NCI-H1436 (cell line): Measurements from ENCODE around the gene C22orf39.

Source experiments
- DNase-seq: peaks from one replicate; lab custom pipeline; 2025; lab: John Stamatoyannopoulos, UW

C22orf39 gene

DNA sequence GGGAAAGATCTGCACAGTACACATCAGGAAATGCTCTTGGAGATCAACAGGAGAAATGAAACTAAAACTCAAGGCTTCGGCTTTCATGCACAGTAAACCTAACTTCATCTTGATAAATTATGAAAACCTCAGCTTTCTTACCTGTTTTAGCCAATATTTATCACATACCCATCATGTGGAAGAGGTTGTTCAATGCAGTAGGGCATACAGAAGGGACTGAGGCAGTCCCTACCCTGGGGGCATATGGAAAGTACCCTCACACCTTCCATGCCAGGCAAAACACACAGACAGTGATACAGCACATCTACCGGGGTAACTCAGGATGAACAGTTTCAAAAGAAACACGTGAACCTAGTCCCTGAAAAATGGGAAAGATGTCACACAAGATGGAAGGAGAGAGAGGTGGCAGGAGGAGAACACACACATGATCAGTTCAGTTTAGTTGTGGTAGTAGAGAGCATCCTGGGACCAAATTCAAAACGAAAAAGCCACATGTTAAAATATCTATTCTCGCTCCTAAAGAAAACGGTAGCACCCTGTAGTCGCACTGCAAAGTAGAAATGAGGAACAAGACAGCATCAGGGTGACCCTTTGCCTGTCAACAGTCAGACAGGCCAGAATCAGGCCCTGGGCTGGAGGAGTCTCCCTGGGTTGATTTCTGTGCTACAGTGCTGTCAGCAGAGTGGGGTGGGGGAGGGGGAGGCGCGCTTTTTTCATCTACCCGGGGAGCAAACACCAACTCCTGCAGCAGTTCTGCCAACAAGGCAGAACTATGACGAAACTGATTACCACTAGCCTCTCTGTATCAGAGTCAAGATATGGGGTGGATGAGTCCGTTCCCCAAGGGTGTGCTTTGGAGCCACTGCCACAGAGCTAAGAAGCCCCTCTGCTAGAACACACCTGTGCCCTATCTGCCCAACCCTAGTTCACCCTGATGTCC is 17.3 kb downstream of the C22orf39 start:
- DNase-seq: no peak

DNA sequence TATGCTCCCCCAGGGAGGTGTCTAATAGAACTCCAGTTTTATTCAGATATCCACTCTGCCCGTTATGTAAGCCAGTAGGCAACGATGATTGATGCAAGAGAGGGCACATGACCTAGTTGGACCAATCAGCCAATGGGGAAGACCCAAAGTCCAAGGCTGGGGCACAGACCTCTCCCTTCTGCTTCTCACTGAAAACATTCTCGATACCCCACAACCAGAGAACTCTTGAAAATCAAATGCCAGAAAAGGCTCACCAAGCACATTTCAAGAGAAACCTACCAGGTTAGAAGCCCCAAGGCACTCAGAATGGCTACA is 23.4 kb downstream of the C22orf39 start:
- DNase-seq: no peak

DNA sequence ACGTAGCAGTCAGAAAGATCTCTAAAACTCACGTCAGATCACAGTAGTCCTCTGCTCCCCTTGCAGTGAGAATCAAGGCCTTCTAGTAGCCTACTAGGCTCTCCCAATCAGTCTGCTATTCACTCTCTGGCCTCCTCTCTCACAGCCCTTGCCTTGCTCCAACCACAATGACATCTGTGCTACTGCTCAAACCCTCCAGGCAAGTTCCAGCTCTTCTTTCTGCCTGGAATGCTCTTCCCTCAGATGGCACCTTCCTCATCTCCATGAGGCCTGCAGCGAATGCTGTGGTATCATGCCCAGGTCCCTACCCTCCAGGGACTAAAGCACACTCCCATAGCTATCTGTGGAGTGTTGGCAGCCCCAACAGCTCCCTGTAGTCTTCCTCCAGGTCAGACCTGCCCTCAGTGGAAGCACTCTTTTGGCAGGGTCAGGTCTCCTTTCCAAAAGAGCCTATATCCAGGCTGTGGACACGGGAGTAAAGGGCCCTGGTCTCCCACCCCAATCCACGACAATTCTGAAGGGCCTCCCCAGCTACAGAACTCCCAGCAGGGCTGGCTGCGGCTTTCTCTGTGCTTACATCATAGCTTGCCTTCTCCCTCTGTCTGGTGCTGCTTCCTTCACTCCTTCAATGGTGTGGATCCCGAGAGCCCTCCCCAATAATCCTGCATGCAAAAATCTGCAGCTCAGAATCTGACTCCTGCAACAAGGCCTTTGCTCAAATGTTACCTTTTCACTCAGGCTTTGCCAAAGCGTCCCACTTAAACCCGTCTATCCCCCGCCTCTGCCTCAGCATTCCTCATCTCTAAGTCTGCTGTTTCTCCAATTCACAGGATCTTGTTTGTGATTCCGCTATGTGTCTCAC is 24.8 kb downstream of the C22orf39 start:
- no peak for DNase-seq

DNA sequence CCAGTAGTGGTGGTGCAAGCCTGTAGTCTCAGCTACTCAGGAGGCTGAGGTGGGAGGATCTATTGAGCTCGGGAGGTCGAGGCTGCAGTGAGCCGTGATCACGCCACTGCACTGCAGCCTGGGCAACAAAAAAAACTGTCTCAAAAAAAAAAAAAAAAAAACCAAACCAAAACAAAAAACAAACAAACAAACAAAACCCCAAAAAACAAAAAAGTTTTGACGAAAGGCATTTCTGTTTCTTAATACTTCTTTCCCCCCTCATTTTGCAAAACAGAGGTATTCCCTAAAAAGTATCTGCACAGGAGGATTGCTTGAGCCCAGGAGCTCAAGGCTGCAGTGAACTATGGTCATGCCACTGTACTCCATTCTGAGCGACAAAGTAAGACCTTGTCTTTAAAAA is 27.2 kb downstream of the C22orf39 start:
- DNase-seq: no peak

DNA sequence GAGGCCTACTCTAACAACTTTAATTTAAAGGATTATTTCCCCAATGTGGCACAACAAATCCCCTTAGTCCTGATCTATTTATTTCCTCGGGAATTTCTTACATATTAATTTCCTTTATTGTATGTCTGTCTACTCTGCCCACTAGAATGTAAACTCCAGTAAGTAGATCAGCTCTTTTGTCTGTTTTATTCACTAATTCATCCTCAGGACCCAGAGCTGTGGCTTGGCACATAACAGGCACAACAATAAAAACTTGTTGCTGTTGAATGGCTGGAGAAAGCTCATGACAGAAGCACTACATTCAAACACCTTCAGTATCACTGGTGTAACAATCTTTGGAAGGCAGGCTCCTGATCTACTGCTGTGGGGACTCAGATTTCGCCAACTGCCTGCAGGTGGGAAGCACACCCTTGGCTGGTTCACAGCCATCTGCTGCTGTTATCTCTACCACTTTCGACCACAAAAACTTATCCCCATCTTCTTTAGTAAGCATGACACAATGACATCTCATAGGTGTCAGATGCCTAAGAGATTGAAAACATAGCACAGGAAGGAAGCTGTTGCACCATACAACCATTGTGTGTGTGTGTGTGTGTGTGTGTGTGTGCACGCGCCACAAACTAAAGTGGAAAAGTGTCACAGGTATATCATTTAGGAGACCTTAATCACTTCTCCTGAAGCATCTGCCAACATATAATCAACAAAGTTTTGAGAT is 27.9 kb downstream of the C22orf39 start:
- DNase-seq: no peak

DNA sequence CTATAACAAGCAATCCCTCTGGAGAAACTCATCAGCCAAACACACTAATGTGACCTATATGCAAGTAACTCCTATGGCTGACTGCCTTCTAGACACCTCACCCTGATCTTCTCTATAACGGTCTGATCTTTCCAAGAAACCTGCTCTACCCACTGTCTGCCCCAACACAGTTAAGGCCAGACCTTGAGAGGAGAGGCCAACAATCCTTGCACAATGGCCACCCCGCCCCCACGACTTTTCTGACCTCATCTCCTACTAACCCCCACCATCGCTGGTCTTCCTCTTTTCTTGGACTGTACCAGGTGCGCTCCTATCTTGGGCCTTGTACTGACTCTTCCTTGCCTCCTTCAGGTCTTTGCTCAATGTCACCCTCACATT is 28.4 kb downstream of the C22orf39 start:
- no peak for DNase-seq

DNA sequence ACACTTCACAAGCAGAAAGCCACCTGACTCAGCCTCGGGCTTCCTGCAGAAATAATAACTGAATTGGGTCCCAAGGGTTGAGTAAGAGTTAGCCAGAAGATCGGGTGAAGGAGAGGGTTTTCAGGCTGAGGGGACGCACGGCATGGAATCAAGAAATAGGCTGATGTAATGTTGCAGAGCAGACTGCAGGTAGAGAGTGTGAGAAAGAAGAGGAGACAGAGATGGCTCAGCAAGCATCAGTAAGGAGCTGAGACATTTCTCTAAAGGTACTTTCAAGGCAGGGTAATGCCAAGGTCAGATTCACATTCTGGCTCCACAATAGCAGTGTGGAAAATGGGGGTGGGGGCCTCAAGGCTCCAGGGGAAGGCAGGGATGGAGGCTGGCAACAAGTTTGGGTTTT is 34.6 kb downstream of the C22orf39 start:
- DNase-seq: no peak

DNA sequence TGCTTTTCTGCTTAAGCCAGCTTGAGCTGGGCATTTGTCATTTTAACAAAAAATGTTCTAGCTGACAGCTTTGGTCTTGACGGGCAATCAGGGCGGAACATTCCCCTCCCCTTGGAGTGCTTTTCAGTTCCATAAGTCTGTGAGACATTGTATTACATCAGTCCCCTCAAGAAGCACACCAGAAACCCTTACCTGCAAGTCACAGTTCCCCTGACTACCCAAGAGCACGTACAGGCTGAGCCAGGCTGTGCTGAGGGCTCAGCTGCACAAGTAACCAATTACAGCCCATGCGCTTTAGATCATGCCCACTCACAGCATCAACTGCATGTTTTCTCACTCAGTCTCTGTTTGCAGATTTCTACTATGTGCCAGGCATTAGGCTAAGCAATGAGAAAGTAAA is 35.0 kb downstream of the C22orf39 start:
- DNase-seq: no peak

DNA sequence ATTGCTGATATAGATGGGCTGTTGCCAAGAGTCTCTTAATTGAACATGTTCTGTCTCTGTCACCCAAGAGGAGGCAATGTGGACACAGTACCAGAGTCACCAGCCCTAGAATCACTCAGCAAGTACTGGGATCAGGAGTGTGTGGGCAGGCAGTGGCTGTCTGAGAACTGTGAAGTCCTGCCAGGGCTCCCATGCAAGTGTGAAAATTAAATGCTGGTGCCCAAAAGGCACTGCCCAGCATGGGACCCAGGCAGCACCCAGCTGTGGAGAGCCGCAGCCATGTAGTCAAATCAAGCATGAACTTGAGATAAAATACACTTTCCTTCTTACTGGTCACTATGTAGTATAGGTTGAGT is 35.8 kb downstream of the C22orf39 start:
- DNase-seq: no peak

DNA sequence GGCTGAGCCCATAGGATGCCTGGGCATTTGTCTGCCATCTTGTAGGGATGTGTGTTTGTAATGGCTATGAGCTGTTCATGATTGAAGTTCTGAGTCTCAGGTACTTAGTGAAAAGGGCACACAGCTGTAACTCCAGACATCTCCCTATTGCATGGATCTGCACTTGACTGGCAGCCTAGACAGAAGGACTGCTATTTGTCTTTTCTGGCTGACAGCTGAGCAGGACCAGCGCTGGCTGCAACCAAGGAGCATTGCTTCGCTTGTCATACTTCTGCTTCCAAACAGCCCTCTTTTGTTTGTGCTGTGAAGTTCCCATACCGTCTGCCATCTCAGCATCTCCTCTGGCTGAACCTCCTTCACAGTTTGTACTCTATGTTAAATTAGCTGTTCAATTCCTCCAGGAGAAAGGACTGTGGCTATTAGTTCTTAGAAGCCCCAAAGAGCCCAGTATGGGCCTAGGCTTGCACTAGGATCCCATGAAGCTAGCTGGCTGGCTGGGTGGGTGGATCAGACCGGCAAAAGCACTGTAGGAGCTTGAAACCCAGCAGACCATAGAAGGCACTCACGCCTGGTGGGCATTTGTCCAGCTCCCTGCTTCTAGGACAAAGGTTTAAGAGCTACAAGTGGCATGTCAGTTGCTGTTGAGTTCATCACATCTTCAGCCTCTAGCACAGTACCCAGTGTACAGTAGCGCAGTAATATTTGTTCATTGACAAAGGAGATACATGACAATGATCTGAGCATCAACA is 36.4 kb downstream of the C22orf39 start:
- no peak for DNase-seq

DNA sequence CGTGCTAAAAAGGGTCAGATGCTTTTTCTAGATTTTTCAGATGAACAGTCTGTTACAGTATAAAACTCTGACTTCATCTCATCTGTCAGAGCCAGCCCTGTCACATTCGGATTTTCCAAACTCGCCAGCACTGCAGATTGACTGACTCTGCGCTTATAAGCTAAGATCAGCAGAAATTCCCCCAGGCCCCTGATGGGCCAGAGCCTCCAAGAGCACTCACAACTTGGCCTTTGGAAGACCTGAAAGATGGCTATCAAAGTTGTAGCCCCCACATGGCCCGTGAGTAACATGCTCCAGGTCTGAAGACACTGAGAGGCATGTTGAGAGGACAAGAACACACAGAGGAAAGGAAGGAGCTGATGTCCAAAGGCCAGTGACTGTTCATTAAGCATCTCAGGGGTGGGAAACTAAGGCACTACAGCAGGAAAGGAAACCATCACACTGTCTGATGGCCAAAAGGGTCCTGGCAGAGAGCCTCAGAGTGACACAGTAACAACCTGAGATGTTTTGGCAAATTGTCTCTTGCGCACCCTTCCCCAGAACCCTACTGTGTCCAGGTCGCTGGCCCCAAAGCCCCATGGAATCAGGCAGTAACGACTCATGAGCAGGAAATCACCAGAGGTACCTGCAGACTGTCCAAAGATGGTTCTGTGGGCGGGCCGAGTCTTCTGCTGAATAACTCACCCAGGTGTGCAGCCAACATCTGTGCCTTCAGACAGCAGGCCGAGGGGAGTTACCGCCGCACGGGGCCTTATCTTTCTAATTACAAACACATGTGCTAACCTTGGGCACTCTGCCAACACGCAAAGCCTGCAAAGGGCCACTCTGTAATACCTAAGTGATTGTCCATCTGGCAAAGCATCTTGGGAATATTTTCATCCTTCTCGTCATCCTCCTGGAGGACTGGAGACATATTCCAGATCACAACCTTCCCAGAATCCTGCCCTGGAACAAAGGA is 39.6 kb downstream of the C22orf39 start:
- DNase-seq: no peak

DNA sequence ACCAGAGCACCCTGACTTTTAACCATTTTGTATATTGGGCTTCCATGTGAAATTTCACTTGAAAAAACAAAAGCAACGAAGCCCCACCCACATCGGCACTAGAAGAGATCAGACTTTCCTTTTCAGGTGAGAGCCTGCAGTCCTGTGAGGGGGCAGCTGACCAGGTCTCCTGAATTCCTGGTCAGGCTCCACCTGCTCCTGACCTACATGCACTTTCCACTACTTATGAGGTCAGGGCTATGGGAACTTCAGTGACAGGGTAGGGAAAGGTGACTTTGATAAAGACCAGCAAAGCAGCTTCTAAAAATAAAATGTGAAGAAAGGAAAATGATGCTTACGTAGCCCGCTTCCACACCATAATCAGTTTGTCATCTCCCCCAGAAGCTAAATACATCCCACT is 40.7 kb downstream of the C22orf39 start:
- DNase-seq: no peak

DNA sequence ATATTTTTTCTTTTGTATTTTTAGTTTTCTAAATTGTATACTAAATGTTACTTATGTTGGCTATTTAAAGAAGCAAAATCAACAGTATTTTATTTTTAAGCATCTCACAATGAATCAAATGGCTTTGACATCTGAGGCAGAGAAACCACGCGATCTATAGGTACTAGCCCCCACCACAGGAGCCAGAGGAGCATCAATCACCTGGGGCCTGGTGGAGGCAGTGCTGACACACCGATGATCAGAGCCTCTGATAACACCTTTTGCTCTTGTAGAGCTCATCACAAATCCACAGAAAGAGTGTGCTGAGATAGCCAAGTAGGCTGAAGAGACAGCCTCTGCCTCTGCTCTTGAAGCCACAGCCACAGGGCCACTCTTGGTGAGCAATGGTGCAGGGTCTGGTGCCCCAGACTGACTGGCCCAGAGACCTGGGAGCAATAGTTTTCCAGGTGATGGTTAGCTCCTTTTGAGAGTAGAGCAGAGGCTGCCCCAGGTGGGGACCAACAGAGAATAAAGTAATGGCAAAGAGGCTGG is 41.2 kb downstream of the C22orf39 start:
- no peak for DNase-seq

DNA sequence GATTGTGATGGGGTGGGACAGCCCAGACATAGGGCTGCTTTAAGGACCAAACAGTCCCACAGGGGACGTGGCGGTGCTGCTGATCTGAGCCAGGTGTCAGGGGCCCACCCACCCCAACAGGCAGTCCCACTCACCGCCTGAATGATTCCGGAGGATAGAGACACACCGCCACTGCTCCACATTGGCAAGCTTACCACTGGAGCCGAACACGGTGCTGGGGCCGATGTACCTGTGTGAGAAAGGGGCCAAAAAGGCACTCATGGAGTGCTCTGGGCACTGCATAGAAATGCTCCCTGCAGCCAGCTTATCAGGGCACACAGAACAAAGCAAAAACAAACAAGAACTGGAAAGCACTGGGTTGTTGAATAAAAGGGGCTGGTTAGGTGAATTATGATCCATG is 41.9 kb downstream of the C22orf39 start:
- DNase-seq: no peak

DNA sequence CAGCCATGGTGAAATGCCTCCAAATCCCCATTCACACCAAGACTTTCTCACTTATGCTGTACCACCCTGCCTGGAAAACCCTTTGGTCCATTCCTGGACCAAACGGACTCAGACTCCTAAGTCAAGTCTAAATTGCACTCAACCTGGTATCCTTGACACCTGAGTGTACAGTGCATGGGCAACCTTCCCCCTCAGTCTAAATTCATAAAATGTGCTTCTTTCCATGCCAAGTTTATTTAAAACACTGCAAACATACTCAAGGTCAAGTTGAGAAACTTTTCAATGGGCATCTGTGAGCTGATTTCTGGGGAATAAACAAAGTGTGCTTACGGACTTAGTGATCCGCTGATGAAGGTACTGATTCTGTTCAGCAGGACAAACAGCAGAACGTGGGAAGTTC is 42.4 kb downstream of the C22orf39 start:
- DNase-seq: no peak

DNA sequence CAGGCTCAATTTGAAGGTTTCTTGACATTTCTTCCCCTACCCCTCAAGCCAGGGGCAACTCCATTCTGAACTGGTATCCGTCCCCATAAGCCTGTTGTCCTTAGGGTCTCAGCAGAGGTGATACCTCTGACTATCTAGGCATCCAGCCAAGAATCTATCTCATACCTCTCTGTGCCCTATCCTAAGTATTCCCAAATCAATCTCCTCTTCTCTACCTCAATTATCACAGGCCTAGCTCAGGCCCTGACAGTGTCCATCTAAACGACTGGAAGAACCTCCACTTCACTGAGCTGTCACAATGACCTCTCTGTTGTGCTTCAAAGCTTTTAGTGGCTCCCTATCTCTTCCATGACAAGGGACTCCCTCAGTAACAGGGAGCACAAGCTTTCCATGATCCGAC is 42.8 kb downstream of the C22orf39 start:
- no peak for DNase-seq

DNA sequence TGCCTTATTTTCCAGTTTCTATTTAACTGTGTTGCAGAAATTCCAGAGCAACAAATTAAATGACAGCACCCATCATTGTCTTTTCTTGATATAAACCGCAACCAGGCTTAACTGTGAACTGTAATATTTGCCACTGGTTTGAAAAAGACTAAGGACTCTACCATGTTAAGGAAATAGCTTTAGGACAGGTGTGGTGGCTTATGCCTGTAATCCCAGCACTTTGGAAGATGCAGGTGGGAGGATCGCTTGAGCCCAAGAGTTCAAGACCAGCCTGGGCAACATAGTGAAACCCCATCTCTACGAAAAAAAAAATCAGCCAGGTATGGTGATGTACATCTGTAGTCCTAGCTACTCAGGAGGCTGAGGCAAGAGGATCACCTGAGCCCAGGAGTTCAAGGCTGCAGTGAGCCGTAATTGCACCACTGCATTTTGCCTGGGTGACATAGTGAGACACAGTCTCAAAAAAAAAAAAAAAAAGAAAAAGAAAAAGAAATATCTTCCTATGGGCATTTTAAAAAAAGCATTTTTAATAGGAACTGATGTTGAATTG is 44.8 kb downstream of the C22orf39 start:
- no peak for DNase-seq

DNA sequence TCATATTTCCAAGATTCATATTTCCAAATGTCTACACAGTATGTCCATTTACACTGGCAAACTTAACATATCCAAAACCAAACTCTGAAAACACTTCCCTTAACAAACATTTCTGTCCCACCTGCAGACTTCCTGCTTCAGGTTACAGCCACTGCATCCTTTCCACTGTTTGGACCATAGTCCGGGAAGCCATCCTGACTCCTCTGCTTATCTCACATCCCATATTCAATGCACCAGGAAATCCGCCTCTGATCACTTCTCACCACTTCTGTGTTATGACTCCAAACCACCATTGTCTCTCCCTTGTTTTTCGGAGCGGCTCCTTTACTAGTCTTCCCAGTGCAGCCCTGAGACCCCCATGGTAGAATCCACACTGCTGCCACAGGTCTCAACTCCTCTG is 46.0 kb downstream of the C22orf39 start:
- no peak for DNase-seq

DNA sequence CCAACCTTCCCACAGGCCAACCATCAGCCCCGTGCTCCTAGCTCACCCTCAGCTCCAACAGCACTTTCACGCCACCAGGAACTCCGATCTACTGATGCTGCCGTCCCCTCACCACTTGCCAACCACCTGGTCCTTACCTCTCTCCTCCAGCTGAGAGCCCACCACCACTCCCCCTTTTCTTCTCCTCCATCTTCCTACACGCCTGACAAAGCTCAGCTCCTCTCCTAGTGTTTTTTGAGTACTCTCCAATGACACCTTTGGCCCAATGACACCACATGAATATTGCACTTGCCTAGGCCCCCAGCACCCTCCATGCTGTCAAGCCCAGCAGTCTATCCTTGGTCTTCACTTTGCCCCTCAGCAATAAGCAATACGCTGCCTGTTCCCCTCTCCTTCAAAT is 46.6 kb downstream of the C22orf39 start:
- no peak for DNase-seq

DNA sequence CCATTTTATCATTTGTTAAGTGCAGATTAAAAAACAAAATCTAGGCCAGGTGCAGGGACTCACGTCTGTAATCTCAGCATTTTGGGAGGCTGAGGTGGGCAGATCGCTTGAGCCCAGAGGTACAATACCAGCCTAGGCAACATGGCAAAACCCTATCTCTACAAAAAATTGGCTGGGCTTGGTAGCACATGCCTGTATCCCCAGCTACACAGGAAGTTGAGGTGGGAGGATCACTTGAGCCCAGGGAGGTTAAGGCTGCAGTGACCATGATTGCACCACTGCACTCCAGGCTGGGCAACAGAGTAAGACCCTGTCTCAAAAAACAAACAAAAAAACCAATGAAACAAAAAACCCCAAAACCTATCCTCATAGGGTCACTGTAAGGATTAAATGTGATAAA is 48.9 kb downstream of the C22orf39 start:
- DNase-seq: no peak
